Fibroblast of the aortic adventitia (primary cell): ENCODE results near the gene HES1. TPM values are rescaled to one million over a fixed set of nuclear protein-coding genes. Genes with fewer than 3 reads are reported as not detected.

Experiments
- DNase-seq: peaks from one replicate; pipeline ENCODE4 v3.0.0-alpha.2; 2010; ENCODE audit warnings: low read depth
- H3K4me3 ChIP-seq: 2 replicates; pipeline ENCODE4 v1.5.1; 2011; ENCODE audit warnings: low read depth, mild to moderate bottlenecking, control low read depth, low read length, moderate library complexity
- total RNA-seq: library from RNA; depleted of rRNA; stranded (reverse); fragments of >200 nt; gene quantifications from 2 replicates; pipeline ENCODE4 v1.2.3, GENCODE V29; 2012; ENCODE audit warnings: low replicate concordance
- TF ChIP-seq, protein P1 (sequence below): IDR thresholded peaks from 2 replicates; pipeline ENCODE4 v1.5.1; 2011; ENCODE audit warnings: mild to moderate bottlenecking, low read length, control low read depth, inconsistent platforms; ENCODE audit not compliant: insufficient read depth

The HES1 gene
- total RNA-seq, 1 donor: 0.81 TPM

DNA sequence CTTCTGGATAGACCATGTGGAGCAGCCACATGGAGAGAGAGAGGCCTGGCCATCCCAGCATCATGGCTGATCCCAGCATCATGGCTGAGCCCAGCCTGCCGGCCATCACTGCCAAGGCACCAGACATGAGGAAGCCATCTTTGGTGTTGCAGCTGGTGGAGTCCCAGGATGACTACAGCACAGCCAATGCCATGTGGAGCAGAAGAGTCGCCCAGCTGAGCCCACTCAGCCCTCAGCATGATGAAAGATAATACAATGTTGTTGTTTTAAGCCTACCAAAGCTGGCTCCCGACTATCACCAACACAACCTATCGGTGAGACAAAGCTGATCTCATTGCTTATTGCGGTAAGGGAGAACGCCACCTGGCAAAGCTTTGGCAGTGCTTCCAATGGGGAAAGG lies 18.4 kb downstream of the HES1 start:
- H3K4me3 ChIP-seq: no peak overlapping the region
- TF ChIP-seq, protein P1, sequence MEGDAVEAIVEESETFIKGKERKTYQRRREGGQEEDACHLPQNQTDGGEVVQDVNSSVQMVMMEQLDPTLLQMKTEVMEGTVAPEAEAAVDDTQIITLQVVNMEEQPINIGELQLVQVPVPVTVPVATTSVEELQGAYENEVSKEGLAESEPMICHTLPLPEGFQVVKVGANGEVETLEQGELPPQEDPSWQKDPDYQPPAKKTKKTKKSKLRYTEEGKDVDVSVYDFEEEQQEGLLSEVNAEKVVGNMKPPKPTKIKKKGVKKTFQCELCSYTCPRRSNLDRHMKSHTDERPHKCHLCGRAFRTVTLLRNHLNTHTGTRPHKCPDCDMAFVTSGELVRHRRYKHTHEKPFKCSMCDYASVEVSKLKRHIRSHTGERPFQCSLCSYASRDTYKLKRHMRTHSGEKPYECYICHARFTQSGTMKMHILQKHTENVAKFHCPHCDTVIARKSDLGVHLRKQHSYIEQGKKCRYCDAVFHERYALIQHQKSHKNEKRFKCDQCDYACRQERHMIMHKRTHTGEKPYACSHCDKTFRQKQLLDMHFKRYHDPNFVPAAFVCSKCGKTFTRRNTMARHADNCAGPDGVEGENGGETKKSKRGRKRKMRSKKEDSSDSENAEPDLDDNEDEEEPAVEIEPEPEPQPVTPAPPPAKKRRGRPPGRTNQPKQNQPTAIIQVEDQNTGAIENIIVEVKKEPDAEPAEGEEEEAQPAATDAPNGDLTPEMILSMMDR: no peak
- DNase-seq: no peak

DNA sequence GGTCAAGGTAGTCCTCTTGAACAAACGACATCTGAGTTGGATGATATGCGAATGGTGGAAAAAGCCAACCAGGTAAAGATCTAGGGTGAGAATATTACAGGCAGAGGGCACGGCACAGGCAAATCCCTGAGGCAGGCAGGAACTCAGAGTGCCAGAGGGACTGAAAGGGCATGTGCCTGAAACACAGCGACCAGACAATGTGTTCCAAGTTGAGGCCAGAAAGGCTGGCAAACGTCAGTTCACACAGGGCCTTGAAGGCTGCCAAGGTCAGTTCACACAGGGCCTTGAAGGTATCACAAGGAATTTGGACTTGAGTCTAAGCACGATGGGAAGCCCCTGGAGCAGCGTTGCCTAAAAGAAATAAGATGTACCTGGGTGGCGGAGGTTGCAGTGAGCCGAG lies 20.1 kb downstream of the HES1 start:
- TF ChIP-seq, protein P1: no peak
- DNase-seq: no peak
- no peak overlapping the region for H3K4me3 ChIP-seq

DNA sequence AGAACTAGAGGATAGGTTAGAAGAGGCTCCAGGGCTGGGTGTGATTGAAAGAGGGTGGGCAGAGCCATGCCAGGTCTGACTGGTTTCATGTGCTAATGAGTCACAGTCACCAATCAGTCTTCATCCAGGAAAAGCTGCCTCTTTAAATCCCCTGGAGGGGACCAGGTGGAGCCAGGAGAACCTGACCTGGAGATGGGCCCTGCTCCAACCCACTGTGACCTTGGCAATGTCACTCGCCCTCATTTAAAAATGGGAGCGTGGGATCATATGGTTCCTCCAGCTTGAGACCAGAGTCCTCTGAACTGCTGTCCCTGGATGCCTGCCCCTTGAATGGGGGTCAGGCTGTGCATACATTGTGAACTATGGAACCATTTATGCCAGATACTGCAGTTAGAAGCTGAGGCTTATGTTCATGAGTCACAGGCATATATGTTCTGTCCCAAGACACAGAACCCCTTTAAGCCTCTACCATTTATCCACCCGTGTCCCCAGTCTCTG lies 23.0 kb downstream of the HES1 start:
- H3K4me3 ChIP-seq: no peak overlapping the region
- DNase-seq: no peak
- TF ChIP-seq, protein P1: no peak

DNA sequence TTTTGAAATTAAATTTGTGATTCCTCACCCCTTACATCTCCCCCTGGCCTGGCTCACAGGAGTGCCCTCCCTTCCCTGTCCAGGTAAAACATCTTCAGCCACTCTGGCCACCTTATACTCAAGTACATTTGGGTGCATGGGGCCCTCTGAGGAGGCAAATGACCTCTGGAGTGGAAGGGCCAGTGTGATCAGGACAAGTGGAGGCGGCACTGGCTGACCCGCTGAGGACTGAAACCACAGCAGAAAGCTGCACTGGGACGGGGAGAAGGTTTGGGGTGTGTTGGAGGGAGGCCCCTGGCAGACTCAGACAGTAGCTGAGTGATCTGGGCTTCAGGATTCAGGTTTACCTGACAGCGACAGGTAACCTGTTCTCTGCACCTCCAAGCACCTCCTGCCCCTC lies 24.2 kb downstream of the HES1 start:
- TF ChIP-seq, protein P1: no peak
- DNase-seq: no peak
- no peak overlapping the region for H3K4me3 ChIP-seq

DNA sequence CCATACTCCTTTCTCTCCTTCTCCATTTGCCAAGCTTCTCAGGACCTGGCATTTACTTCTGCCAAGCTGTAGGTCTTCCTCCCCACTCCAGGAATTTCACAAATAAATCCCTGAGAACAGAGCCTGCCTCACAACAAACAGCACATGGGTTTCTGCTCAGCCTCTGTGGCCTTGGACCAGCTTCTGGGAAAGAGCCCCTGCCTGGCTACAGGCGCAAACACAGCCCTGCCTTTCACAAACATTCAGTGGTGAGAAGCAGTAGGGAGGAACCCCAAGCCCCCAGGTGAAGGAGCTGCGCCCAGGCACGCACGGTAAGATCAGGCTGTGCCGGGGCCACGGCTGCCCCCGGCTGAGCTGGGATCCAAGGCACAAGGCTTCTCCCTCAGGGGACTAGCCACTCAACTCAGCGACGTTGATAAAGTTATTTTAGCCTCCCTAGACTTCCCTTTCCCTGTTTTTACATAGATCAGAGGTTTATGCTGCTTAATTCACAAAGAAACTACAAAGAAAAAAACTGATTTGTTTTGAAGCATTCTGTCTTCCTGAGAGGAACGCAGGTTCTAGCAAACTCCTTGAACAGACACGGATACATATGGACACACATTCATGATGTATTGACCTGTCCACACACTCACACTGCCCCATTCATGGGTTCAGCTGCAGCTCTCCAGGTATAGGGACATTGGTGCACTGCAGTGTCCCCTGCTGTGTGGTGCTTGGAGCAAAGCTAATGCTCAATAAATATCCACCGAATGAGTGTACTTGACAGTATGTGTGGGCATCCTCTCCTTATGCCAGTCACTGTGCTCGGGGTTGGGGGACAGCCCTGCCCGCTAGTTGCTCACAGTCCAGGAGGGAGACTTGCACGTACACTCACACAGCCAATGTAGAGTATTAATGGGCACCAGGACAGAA lies 25.4 kb downstream of the HES1 start:
- H3K4me3 ChIP-seq: no peak overlapping the region
- TF ChIP-seq, protein P1: no peak
- no peak for DNase-seq

DNA sequence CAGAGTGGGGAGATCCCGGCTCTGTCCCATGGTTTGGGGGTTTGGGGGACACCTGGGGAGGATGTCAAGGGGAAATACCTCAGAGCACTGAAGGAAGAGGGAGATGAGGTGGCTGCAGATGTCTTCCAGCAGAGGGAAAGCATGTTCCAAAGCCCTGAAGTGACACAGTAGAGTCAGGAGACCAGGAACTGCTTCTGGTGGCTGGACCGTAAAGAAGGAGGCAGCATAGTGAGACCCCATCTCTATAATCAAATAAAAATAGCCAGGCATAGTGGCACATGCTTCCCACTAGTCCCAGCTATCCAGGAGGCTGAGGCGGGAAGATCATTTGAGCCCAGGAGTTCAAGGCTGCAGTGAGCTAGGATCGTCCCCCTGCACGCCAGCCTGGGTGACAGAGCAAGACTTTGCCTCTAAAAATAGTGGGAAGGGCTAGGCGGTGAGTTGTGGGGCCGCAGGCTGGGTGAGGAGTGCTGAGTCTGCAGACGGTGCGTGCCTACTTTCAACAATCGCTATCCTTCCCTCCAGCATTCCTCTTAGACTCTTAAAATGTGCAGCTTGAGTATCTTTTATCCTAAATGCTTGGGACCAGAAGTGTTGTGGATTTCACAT lies 26.2 kb downstream of the HES1 start:
- no peak for DNase-seq
- H3K4me3 ChIP-seq: no peak overlapping the region
- TF ChIP-seq, protein P1: no peak
